Subcutaneous adipose tissue (tissue), 4 donors: ENCODE results near the gene C2CD2L. TPM values are rescaled to one million over a fixed set of nuclear protein-coding genes. Genes with fewer than 3 reads are reported as not detected.

ENCODE experiments used
- total RNA-seq, 4 donors: library from RNA; depleted of rRNA; stranded (reverse); fragments of >200 nt; gene quantifications; one replicate each; pipeline ENCODE4 v1.1.0, GENCODE V29; 2016
- TF ChIP-seq, protein P1 (sequence below): fragments of 450-650 bp; IDR thresholded peaks from one replicate; pipeline ENCODE4 v1.5.1; 2016; ENCODE audit warnings: low read depth, mild to moderate bottlenecking, control low read depth, antibody characterized with exemption, moderate library complexity

C2CD2L gene
- total RNA-seq, 4 donors from 2014 or later, result 6.2 to 12.1 (median 9.6) TPM

DNA sequence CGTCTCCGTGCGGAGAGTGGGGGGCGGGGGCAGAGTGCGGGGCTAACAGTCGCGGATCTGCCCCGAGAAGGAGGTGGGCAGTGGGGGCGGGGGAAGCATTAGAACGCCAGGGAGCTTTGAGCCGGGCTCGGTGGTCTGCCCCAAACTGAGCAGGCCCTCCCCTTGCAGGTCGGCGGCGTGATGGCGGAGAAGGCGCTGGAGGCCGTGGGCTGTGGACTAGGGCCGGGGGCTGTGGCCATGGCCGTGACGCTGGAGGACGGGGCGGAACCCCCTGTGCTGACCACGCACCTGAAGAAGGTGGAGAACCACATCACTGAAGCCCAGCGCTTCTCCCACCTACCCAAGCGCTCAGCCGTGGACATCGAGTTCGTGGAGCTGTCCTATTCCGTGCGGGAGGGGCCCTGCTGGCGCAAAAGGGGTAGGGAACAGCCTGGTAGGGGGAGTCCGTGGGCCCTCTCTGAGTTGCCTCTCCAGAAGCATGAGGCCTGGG, 42.7 kb downstream of the C2CD2L start:
- TF ChIP-seq, protein P1, sequence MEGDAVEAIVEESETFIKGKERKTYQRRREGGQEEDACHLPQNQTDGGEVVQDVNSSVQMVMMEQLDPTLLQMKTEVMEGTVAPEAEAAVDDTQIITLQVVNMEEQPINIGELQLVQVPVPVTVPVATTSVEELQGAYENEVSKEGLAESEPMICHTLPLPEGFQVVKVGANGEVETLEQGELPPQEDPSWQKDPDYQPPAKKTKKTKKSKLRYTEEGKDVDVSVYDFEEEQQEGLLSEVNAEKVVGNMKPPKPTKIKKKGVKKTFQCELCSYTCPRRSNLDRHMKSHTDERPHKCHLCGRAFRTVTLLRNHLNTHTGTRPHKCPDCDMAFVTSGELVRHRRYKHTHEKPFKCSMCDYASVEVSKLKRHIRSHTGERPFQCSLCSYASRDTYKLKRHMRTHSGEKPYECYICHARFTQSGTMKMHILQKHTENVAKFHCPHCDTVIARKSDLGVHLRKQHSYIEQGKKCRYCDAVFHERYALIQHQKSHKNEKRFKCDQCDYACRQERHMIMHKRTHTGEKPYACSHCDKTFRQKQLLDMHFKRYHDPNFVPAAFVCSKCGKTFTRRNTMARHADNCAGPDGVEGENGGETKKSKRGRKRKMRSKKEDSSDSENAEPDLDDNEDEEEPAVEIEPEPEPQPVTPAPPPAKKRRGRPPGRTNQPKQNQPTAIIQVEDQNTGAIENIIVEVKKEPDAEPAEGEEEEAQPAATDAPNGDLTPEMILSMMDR, result no peak

DNA sequence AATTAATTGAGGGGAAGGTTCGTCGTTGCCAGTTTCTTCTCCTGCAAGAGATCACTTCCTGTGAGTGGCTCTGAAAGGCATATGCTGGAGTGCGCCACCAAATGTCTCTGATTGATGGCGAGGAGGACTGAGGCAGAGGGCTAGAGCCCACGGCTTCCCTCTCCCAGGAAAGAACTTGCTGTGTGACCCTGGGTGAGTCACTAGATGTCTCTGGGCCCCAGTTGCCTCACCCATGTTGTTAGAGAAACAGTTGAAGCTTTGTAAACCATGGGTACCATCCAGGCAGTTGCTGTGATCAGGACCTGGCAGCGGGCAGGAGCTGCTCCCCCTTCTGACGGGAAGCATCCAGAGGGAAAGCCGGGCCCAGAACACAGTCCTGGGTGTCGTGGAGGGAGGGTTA, 44.9 kb downstream of the C2CD2L start:
- TF ChIP-seq, protein P1, result no peak

DNA sequence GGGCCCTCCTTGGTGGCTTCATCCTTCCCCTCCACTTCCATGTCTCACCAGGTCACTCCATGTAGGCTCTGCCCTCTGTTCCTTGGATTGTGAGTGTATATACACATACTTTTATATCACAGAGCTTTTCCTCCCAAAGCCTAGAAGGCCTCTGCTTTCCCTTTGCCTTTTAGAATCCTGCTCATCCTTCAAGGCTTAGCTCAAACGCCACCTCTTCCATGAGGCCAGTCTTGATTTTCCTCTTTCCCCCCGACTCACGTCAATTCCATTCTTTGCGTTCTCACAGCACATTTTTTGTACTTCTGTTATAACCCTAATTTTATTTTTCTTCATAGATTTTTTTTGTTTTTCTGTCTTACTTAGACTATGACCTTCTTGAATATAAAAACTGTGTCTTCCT, 45.5 kb downstream of the C2CD2L start:
- TF ChIP-seq, protein P1, result no peak

DNA sequence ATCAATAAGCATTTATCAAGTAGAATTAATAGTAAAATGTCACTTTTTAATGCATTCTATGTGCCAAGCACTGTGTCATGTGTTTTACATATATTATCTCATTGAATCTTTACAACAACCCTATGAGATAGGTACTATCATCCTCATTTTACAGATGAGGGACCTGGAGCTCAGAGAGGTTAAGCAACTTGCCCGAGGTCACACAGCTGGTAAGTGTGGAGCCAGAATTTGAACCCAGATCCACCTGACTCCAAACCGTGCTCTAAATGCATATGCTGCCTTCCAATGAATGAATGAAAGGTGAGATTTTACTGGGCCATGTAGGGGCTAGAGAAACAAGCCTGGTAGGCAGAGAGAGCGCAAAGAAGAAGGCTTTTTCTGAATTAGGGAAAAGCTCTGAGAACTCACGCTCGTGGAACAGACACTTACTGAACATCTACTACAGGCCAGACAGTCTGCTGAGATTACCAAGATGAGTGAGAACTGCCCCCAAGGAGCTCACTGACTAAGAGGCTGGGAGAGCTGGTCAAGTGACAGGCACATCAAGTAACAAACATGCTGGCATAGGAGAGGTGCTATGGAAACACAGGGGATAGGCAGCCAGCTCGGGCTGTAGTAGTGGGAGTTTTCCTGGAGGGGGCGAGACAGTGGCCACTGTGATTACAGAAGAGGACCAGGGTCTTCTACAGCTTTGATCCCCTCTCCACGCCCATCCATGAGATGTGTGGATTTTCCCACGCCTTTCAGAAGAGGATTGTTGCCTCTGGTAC, 46.1 kb downstream of the C2CD2L start:
- TF ChIP-seq, protein P1, result no peak

DNA sequence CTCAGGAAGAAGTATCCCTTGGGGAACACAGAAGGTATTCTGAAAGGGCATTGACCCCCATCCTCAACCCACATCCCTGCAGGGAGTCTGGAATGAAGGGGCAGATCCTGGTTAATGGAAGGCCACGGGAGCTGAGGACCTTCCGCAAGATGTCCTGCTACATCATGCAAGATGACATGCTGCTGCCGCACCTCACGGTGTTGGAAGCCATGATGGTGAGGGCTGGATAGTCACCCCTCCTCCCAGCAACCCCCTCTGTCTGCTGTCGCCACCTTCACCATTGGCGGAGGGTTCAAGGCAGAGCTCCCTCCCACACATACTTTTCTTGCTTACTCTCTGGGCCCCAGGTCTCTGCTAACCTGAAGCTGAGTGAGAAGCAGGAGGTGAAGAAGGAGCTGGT, 47.0 kb downstream of the C2CD2L start:
- TF ChIP-seq, protein P1, result no peak

DNA sequence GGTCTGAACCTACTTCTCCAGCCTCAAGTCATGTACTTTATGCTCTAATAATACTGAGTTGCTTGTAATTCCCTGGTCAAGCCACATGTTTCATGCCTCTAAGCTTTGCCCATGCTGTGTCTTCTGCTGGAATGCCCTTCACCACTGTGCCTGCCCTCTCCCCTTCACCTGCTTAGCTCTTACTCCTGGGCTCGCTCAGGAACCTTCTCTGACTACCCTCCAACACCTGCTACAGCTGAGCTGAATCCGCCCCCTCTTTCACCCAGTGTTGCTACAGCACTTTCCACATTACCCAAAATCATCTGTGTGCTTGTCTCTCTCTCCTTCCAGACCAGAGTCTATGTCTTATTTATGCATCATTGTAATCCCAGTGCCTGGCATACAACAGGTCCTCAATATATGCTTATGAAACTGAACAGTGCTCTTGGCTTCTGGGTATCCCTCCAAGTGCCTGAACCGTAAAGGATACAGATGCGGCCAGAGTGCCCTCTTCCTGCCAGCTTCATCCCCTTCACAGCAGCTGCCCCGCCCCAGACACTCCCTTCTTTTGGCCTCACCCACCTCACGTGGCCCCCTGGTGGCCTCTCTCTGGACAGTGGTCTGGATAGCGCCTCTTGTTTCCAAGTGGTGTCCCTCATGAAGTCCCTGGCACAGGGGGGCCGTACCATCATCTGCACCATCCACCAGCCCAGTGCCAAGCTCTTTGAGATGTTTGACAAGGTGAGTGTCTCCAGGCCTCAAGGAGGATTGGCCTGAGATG, 48.8 kb downstream of the C2CD2L start:
- TF ChIP-seq, protein P1, result no peak

DNA sequence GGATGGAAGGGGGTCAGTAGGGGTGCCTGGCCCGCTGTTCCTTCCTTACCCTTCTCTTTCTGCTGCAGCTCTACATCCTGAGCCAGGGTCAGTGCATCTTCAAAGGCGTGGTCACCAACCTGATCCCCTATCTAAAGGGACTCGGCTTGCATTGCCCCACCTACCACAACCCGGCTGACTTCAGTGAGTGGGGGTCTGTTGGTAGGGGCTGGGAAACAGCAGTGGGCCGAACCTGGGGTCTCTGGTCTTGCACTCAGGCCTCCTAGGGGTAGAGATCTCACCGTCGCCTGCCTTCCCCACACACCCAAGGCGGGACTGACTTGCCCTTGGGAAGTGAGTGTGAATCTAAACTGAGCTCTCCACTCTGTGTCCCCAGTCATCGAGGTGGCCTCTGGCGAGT, 49.4 kb downstream of the C2CD2L start:
- TF ChIP-seq, protein P1, result no peak
